ENCODE results near the gene SLC66A2. TPM values are rescaled to one million over a fixed set of nuclear protein-coding genes. Genes with fewer than 3 reads are reported as not detected.

SLC66A2 gene
- total and polyA plus RNA-seq, 2 experiments from 2014 or later = 33.1 to 67.0 TPM

- no peak overlapping the region for H2AFZ ChIP-seq
- H3K4me1 ChIP-seq (ENCODE audit: insufficient read depth) = peaks cover 4% of the 10 kb centered on the region; the same call in 1 of the 2 replicates
- 94 to 95% methylated on average over 6 of the region's 6 CpGs for WGBS, 2 experiments (ENCODE audit: low coverage in 1 of 2, low lambda C conversion rate in 2 of 2, missing lambda C conversion rate in 2 of 2)
- peak; percentile 31 for DNase-seq
- no peak overlapping the region for H3K9ac ChIP-seq
- no peaks in the 10 kb centered on the region for H3K9me3 ChIP-seq (ENCODE audit: low read depth)
- peaks cover 5% of the 10 kb centered on the region; the same call in 1 of the 2 replicates for H3F3A ChIP-seq (ENCODE audit: insufficient read depth)
- H3K9me2 ChIP-seq (ENCODE audit: insufficient read depth) = no peaks in the 10 kb centered on the region
- no peaks in the 10 kb centered on the region for H3K27me3 ChIP-seq (replicated peaks; ENCODE audit: insufficient read depth)
- H3K36me3 ChIP-seq (ENCODE audit: low read depth) = peaks cover 9% of the 10 kb centered on the region
- in situ Hi-C loops (cut with MboI) = no loop called here
- TF ChIP-seq EZH2 (IDR thresholded peaks at IDR 0.05; ENCODE audit: insufficient read depth, poor library complexity, severe bottlenecking) (no peak), EZH2phosphoT487 (IDR thresholded peaks at IDR 0.05; ENCODE audit: insufficient read depth, low read depth) (no peak)
- H3K27ac ChIP-seq = no peak overlapping the region
- H3K4me3 ChIP-seq = no peak overlapping the region
- no peak overlapping the region for H3K4me2 ChIP-seq (ENCODE audit: unreplicated experiment)
- peaks cover 23% of the 10 kb centered on the region for H4K20me1 ChIP-seq (ENCODE audit: insufficient read depth)
- H3K79me2 ChIP-seq (ENCODE audit: insufficient read depth) = peaks cover 100% of the 10 kb centered on the region
These were observed 31.3 kb upstream of the SLC66A2 start for GRCh38 chr18:79982736-79983135.

GRCh38 chr18:79980585-79980984, 29.1 kb upstream of the SLC66A2 start:
- Histone ChIP-seq H3K9me2 (ENCODE audit: insufficient read depth) (no peaks in the 10 kb centered on the region), H3K27ac (no peak overlapping the region), H3F3A (ENCODE audit: insufficient read depth) (no peaks in the 10 kb centered on the region), H3K36me3 (ENCODE audit: low read depth) (peaks cover 8% of the 10 kb centered on the region), H3K9me3 (ENCODE audit: low read depth) (no peaks in the 10 kb centered on the region), H3K79me2 (ENCODE audit: insufficient read depth) (peaks cover 100% of the 10 kb centered on the region), H3K4me2 (ENCODE audit: unreplicated experiment) (no peak overlapping the region), H3K4me3 (no peak overlapping the region), H2AFZ (no peak overlapping the region), H3K27me3 (replicated peaks; ENCODE audit: insufficient read depth) (no peaks in the 10 kb centered on the region), H3K4me1 (ENCODE audit: insufficient read depth) (no peaks in the 10 kb centered on the region), H4K20me1 (ENCODE audit: insufficient read depth) (peaks cover 10% of the 10 kb centered on the region), H3K9ac (no peak overlapping the region)
- in situ Hi-C loops (cut with MboI) = no loop called here
- no peak for DNase-seq
- TF ChIP-seq EZH2 (IDR thresholded peaks at IDR 0.05; ENCODE audit: insufficient read depth, poor library complexity, severe bottlenecking) = no peak
- TF ChIP-seq EZH2phosphoT487 (IDR thresholded peaks at IDR 0.05; ENCODE audit: insufficient read depth, low read depth) = no peak
- 92 to 93% methylated on average over 13 of the region's 13 CpGs for WGBS, 2 experiments (ENCODE audit: low coverage in 1 of 2, low lambda C conversion rate in 2 of 2, missing lambda C conversion rate in 2 of 2)

- H3K79me2 ChIP-seq (ENCODE audit: insufficient read depth) = peaks cover 100% of the 10 kb centered on the region
- H4K20me1 ChIP-seq (ENCODE audit: insufficient read depth) = peaks cover 9% of the 10 kb centered on the region
- no peak for TF ChIP-seq EZH2phosphoT487 (IDR thresholded peaks at IDR 0.05; ENCODE audit: insufficient read depth, low read depth)
- no peak for TF ChIP-seq EZH2 (IDR thresholded peaks at IDR 0.05; ENCODE audit: insufficient read depth, poor library complexity, severe bottlenecking)
- H3K9me2 ChIP-seq (ENCODE audit: insufficient read depth) = no peaks in the 10 kb centered on the region
- DNase-seq = no peak
- no peaks in the 10 kb centered on the region for H3K4me1 ChIP-seq (ENCODE audit: insufficient read depth)
- in situ Hi-C loops (cut with MboI) = no loop called here
- H3K9ac ChIP-seq = no peak overlapping the region
- 100% methylated on average over 5 of the region's 5 CpGs for WGBS, 2 experiments (ENCODE audit: low coverage in 1 of 2, low lambda C conversion rate in 2 of 2, missing lambda C conversion rate in 2 of 2)
- no peaks in the 10 kb centered on the region for H3K27me3 ChIP-seq (replicated peaks; ENCODE audit: insufficient read depth)
- H2AFZ ChIP-seq = no peak overlapping the region
- H3K4me2 ChIP-seq (ENCODE audit: unreplicated experiment) = no peak overlapping the region
- H3F3A ChIP-seq (ENCODE audit: insufficient read depth) = no peaks in the 10 kb centered on the region
- H3K36me3 ChIP-seq (ENCODE audit: low read depth) = peaks cover 10% of the 10 kb centered on the region; the same call in 1 of the 2 replicates
- H3K27ac ChIP-seq = no peak overlapping the region
- no peak overlapping the region for H3K4me3 ChIP-seq
- H3K9me3 ChIP-seq (ENCODE audit: low read depth) = no peaks in the 10 kb centered on the region
These were observed 28.4 kb upstream of the SLC66A2 start for GRCh38 chr18:79979843-79980242.

- 65 to 71% methylated on average over 14 of the region's 14 CpGs for WGBS, 2 experiments (ENCODE audit: low coverage in 1 of 2, low lambda C conversion rate in 2 of 2, missing lambda C conversion rate in 2 of 2)
- Histone ChIP-seq H2AFZ (no peak overlapping the region), H3K4me3 (no peak overlapping the region), H3K27ac (no peak overlapping the region), H3K4me2 (ENCODE audit: unreplicated experiment) (no peak overlapping the region), H3K9ac (no peak overlapping the region), H3K9me3 (ENCODE audit: low read depth) (no peaks in the 10 kb centered on the region), H3K27me3 (replicated peaks; ENCODE audit: insufficient read depth) (no peaks in the 10 kb centered on the region), H4K20me1 (ENCODE audit: insufficient read depth) (no peaks in the 10 kb centered on the region; the same call in 1 of the 2 replicates), H3K9me2 (ENCODE audit: insufficient read depth) (no peaks in the 10 kb centered on the region), H3K36me3 (ENCODE audit: low read depth) (peaks cover 9% of the 10 kb centered on the region; the same call in 1 of the 2 replicates), H3K79me2 (ENCODE audit: insufficient read depth) (peaks cover 100% of the 10 kb centered on the region), H3F3A (ENCODE audit: insufficient read depth) (no peaks in the 10 kb centered on the region), H3K4me1 (ENCODE audit: insufficient read depth) (no peaks in the 10 kb centered on the region)
- in situ Hi-C loops (cut with MboI) = no loop called here
- DNase-seq = no peak
- TF ChIP-seq EZH2phosphoT487 (IDR thresholded peaks at IDR 0.05; ENCODE audit: insufficient read depth, low read depth) (no peak), EZH2 (IDR thresholded peaks at IDR 0.05; ENCODE audit: insufficient read depth, poor library complexity, severe bottlenecking) (no peak)
These were observed 24.7 kb upstream of the SLC66A2 start for GRCh38 chr18:79975985-79976680.

Measured in GM23248 (cell line).